ENCODE data around the gene ZNF185.

ZNF185 gene

GRCh38 chrX:152897222-152898131, at the start of gene ZNF185:
Gene ZNF185 (plus strand): TSS chrX:152898067. CDS start chrX:152914490, 16,423 bp downstream.
- no peak for DNase-seq (ENCODE audit: low read depth)

- DNase-seq (ENCODE audit: low read depth) = no peak
These were observed 47.4 kb upstream of the ZNF185 start for GRCh38 chrX:152850465-152850864.

- DNase-seq (ENCODE audit: low read depth) = no peak
These were observed 43.9 kb upstream of the ZNF185 start for GRCh38 chrX:152853986-152854385.

- DNase-seq (ENCODE audit: low read depth) = no peak
These were observed 36.8 kb upstream of the ZNF185 start for GRCh38 chrX:152861116-152861515.

GRCh38 chrX:152861826-152862225, 36.0 kb upstream of the ZNF185 start:
- no peak for DNase-seq (ENCODE audit: low read depth)

- no peak for DNase-seq (ENCODE audit: low read depth)
These were observed 32.5 kb upstream of the ZNF185 start for GRCh38 chrX:152865232-152865920.

- DNase-seq (ENCODE audit: low read depth) = no peak
These were observed 31.5 kb upstream of the ZNF185 start for GRCh38 chrX:152866386-152866785.

- no peak for DNase-seq (ENCODE audit: low read depth)
These were observed 27.9 kb upstream of the ZNF185 start for GRCh38 chrX:152869972-152870371.

GRCh38 chrX:152871260-152871659, 26.6 kb upstream of the ZNF185 start:
- DNase-seq (ENCODE audit: low read depth) = no peak

GRCh38 chrX:152872522-152872921, 25.3 kb upstream of the ZNF185 start:
- no peak for DNase-seq (ENCODE audit: low read depth)

- no peak for DNase-seq (ENCODE audit: low read depth)
These were observed 24.5 kb upstream of the ZNF185 start for GRCh38 chrX:152873361-152873760.

GRCh38 chrX:152876931-152877840, 20.7 kb upstream of the ZNF185 start:
- DNase-seq (ENCODE audit: low read depth) = no peak

GRCh38 chrX:152878976-152879755, 18.7 kb upstream of the ZNF185 start:
- DNase-seq (ENCODE audit: low read depth) = no peak

- no peak for DNase-seq (ENCODE audit: low read depth)
These were observed 16.6 kb upstream of the ZNF185 start for GRCh38 chrX:152881289-152881688.

- no peak for DNase-seq (ENCODE audit: low read depth)
These were observed 13.7 kb upstream of the ZNF185 start for GRCh38 chrX:152884171-152884570.

GRCh38 chrX:152886716-152887115, 11.2 kb upstream of the ZNF185 start:
- no peak for DNase-seq (ENCODE audit: low read depth)

GRCh38 chrX:152892499-152892898, 5.4 kb upstream of the ZNF185 start:
- no peak for DNase-seq (ENCODE audit: low read depth)

GRCh38 chrX:152892999-152893891, 4.6 kb upstream of the ZNF185 start:
- DNase-seq (ENCODE audit: low read depth) = no peak

GRCh38 chrX:152893980-152894610, 3.8 kb upstream of the ZNF185 start:
- no peak for DNase-seq (ENCODE audit: low read depth)

GRCh38 chrX:152895121-152895520, 2.7 kb upstream of the ZNF185 start:
- no peak for DNase-seq (ENCODE audit: low read depth)

Measured in T-helper 22 cell (primary cell).